ENCODE measurements around the gene TARBP2.

Gene TARBP2

DNA sequence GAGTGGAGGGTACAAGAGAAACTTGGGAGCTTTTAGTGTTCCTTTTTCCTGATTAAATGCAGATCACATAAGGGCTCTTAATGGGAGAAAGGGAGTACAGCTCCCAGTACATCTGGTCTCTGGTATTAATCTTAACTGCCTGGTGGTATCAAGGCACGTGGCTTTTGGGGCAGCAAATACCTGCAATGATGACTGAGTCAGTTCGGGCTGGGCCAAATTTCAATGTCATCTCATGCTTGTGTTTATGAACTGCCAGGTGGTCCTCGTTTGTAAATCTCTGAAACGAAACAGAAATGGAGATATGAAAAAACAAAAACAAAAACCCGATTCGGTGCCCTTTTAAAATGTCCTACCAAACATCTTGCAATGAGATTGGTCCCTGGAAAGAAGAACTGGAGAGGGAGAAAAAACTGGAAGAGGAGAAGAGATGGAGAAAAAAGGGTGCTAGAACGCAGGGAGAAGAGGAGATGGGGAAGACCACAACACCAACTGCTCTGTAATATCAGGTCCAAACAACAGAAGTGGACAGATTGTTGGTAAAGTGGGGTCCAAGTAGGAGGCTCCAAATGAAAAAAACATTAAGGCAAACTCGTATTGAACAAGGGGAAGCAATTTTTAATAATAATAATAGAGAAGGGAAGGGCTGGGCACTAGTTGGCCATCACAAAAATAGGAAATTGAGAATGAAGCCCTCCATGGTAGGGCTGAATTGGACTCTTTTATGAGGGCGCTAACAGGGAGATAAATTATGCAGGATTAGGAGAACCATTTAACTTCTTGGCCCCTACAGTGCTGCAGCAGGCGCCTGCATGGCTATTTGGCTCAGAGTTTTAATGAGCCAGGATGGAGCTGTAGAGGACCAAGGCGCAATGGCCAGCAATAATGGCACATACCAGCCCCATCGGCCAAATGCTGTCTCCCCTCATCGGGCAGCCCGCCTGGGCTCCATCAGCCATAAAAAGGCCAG is 51.6 kb downstream of the TARBP2 start:
- DNase-seq (ENCODE audit: low read depth in 2 of 2): no peak
